ENCODE results near the gene SKIC8. TPM values are rescaled to one million over a fixed set of nuclear protein-coding genes. Genes with fewer than 3 reads are reported as not detected.

SKIC8 gene
- total and polyA plus RNA-seq, 7 donors: 17.7 to 48.9 (median 32.9) TPM

- no peak overlapping the region for H3K27ac ChIP-seq
- H3K4me3 ChIP-seq: no peak overlapping the region
- TF ChIP-seq CTCF (IDR thresholded peaks at IDR 0.05): no peak
- peaks cover 8% of the 10 kb centered on the region for H3K4me1 ChIP-seq
- intact Hi-C loops (cut with DNase I): no loop called here
- peaks cover 0 to 84% (median 33%) of the 10 kb centered on the region in 3 donors for H3K27me3 ChIP-seq (ENCODE audit: insufficient read depth in 3 of 3, low read length in 2 of 3)
- H3K36me3 ChIP-seq (ENCODE audit: insufficient read depth in 1 of 2, low read depth in 1 of 2): no peaks in the 10 kb centered on the region
- H3K9me3 ChIP-seq: no peaks in the 10 kb centered on the region
- WGBS, 3 donors: 42 to 48% (median 44%) methylated on average over 17 of the region's 17 CpGs
- ATAC-seq (no peak), DNase-seq (no peak)
Observed at GRCh38 chr15:78339559-78339958, 40.1 kb upstream of the SKIC8 start.

DNA sequence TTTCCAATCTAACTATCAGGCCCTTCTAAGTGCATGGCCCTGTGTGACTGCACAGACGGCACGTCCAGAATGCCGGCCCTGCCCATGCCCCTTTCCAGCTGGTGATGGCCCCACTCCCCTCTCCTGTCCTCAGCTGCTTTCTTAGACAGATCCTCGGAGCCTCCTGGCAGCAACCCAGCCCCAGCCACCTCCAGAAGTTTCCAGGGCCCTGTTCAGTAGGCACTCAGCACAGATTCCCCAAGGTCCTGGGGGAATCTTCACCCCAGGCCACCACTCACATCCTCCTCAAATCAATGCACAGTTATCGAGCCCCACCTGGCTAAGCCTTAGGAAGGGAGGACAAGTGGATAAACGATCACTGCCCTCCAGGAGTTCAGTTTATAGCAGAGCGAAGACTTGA, 39.4 kb upstream of the SKIC8 start:
- Histone ChIP-seq H3K27ac (no peak overlapping the region), H3K36me3 (ENCODE audit: insufficient read depth in 1 of 2, low read depth in 1 of 2) (no peaks in the 10 kb centered on the region), H3K4me1 (peaks cover 8% of the 10 kb centered on the region), H3K27me3 (ENCODE audit: insufficient read depth in 3 of 3, low read length in 2 of 3) (peaks cover 0 to 87% (median 33%) of the 10 kb centered on the region in 3 donors), H3K4me3 (no peak overlapping the region), H3K9me3 (no peaks in the 10 kb centered on the region)
- no peak for ATAC-seq
- no peak for TF ChIP-seq CTCF (IDR thresholded peaks at IDR 0.05)
- WGBS, 3 donors: 57 to 66% (median 60%) methylated on average over 7 of the region's 7 CpGs
- intact Hi-C loops (cut with DNase I): no loop called here
- no peak for DNase-seq

DNA sequence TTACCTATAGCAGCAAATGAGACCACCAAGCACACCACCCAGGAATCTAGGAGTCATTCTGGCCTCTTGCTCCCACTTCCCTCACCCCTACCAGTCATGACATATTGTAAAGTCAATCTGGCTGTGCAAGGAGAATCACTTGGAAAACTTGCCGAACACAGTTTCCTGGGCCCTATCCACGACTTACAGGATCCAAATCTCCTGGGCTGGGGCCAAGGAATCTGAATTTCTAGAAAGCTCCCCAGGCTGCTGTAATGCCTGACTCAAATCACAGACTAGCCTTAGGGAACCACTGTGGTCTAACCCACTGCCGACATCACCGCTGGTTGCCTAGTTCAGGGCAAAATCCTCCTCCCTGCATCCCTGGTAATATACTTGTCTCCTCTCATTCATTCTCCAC, 36.6 kb upstream of the SKIC8 start:
- Histone ChIP-seq H3K36me3 (ENCODE audit: insufficient read depth in 1 of 2, low read depth in 1 of 2) (no peaks in the 10 kb centered on the region), H3K4me1 (peaks cover 8% of the 10 kb centered on the region), H3K4me3 (no peak overlapping the region), H3K27me3 (ENCODE audit: insufficient read depth in 3 of 3, low read length in 2 of 3) (peaks cover 0 to 65% (median 25%) of the 10 kb centered on the region in 3 donors), H3K27ac (no peak overlapping the region), H3K9me3 (no peaks in the 10 kb centered on the region)
- TF ChIP-seq CTCF (IDR thresholded peaks at IDR 0.05): no peak
- WGBS, 3 donors: 75 to 82% (median 76%) methylated on average over 4 of the region's 4 CpGs
- ATAC-seq (no peak), DNase-seq (no peak)
- intact Hi-C loops (cut with DNase I): no loop called here

DNA sequence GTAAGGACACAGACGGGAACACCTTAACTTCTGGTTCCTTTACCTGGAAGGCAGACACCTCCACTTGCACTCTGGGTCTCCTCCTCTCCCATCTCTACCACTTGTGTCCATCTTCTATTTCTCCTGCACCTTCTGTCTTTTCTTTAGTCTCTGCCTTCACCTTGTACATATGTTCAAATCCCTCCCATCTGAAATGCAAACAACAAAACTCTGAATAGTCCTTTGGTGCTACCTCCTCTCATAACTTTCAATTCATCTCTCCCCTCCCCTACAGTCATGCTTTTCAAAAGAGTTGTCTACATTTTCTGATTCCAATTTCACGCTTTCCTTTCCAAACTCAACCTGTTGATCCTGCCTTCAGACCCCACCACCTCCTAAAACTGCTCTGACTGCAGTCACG, 35.4 kb upstream of the SKIC8 start:
- DNase-seq (no peak), ATAC-seq (no peak)
- intact Hi-C loops (cut with DNase I): no loop called here
- Histone ChIP-seq H3K9me3 (no peaks in the 10 kb centered on the region), H3K27ac (no peak overlapping the region), H3K4me1 (no peaks in the 10 kb centered on the region), H3K27me3 (ENCODE audit: insufficient read depth in 3 of 3, low read length in 2 of 3) (peaks cover 0 to 53% (median 18%) of the 10 kb centered on the region in 3 donors), H3K36me3 (ENCODE audit: insufficient read depth in 1 of 2, low read depth in 1 of 2) (no peaks in the 10 kb centered on the region), H3K4me3 (no peak overlapping the region)
- 90 to 93% (median 91%) methylated on average over 3 of the region's 3 CpGs for WGBS, 3 donors
- TF ChIP-seq CTCF (IDR thresholded peaks at IDR 0.05): no peak

GRCh38 chr15:78329625-78330024, 30.2 kb upstream of the SKIC8 start:
- DNase-seq (no peak), ATAC-seq (no peak)
- Histone ChIP-seq H3K27me3 (ENCODE audit: insufficient read depth in 3 of 3, low read length in 2 of 3) (peaks cover 0 to 4% (median 1%) of the 10 kb centered on the region in 3 donors), H3K27ac (no peak overlapping the region), H3K4me1 (no peaks in the 10 kb centered on the region), H3K4me3 (no peak overlapping the region), H3K36me3 (ENCODE audit: insufficient read depth in 1 of 2, low read depth in 1 of 2) (no peaks in the 10 kb centered on the region), H3K9me3 (no peaks in the 10 kb centered on the region)
- 39 to 55% (median 45%) methylated on average over 4 of the region's 4 CpGs for WGBS, 3 donors
- intact Hi-C loops (cut with DNase I): no loop called here
- TF ChIP-seq CTCF (IDR thresholded peaks at IDR 0.05): no peak
